HUES6 (cell line): Measurements from ENCODE around the gene PRRT1B.

Source experiments
- H3K27ac ChIP-seq: 2 replicates; pipeline ENCODE4 v1.7.0; 2013; ENCODE audit warnings: low read depth, mild to moderate bottlenecking, low read length, inconsistent platforms
- H3K27me3 ChIP-seq: 2 replicates; pipeline ENCODE4 v1.6.1; 2013; ENCODE audit warnings: low read length; ENCODE audit not compliant: control insufficient read depth, insufficient read depth
- H3K36me3 ChIP-seq: 2 replicates; pipeline ENCODE4 v1.6.1; 2013; ENCODE audit warnings: low read length; ENCODE audit not compliant: control insufficient read depth, insufficient read depth
- H3K4me1 ChIP-seq: 2 replicates; pipeline ENCODE4 v1.6.1; 2013; ENCODE audit warnings: low read length; ENCODE audit not compliant: control insufficient read depth, insufficient read depth
- H3K4me3 ChIP-seq: 2 replicates; pipeline ENCODE4 v1.5.1; 2013; ENCODE audit warnings: low read depth, low read length
- H3K9ac ChIP-seq: one replicate; pipeline ENCODE4 v1.6.1; 2013; ENCODE audit warnings: mild to moderate bottlenecking, low read length
- H3K9me3 ChIP-seq: 2 replicates; pipeline ENCODE4 v1.6.1; 2013; ENCODE audit warnings: low read depth, low read length; ENCODE audit not compliant: control insufficient read depth, insufficient read depth

The PRRT1B gene

DNA sequence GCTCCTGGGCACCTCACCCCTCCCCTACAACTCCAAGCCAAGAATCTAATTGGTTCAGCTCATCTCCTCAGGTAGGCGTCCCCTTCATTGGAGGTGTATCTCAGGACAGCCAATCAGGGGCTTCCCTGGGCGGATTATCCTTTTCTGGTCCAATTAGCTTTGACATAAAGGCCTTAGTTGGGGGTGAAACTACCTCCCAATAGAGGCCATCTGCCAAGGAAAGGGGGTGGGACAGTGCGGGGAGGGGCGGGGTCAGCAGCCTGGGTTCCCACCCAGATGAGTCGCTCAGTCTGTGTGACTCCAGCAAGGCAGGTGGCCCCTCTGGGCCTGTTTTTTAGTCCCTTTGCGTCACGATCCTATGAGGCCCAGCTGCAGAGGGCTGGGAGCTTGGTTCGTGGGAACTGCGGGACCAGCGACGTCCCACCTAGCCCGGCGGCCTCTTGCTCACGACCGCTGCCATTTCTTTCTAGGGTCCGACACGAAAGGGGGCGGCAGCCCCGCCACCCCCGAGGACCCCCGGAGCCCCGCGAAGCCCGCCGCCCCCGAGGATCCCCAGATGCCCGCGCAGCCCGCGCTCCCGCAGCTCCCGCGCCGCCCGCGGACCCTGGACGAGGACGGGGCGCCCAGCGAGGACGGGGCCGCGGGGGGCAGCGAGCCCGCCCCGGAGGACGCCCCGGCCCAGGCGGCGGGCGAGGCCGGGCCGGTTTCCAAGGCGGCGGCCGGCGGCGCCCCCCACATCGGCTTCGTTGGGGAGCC, 8.9 kb downstream of the PRRT1B start:
- peaks cover 12% of the 10 kb centered on the region for H3K9me3 ChIP-seq
- H3K27ac ChIP-seq: no peak overlapping the region
- no peaks in the 10 kb centered on the region for H3K36me3 ChIP-seq
- H3K4me3 ChIP-seq: peak overlapping the region; percentile 46; the same call in 1 of the 2 replicates
- H3K27me3 ChIP-seq: peaks cover 28% of the 10 kb centered on the region
- H3K4me1 ChIP-seq: no peaks in the 10 kb centered on the region
- no peak overlapping the region for H3K9ac ChIP-seq

DNA sequence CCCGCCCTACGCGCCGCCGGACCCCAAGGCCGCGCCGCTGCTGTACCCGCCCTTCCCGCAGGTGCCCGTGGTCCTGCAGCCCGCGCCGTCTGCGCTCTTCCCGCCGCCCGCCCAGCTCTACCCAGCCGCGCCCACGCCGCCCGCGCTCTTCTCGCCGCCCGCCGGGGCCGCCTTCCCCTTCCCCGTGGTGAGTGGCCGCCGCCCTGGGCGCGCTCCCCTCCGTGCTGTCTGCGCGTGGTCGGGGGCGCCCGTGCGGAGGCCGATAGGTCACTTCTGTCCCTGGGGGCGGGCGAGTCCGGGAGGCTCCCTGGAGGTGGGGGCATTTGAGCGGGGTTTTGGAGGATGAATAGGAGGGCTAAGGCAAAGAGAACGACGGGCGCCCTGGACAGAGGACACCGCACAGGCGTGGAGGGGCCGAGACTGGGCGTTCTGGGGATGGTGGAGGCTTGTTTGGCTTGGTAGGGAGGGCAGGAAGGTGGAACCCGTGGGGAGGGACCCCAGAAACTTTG, 9.6 kb downstream of the PRRT1B start:
- Histone ChIP-seq H3K27me3 (peaks cover 28% of the 10 kb centered on the region), H3K4me3 (peak overlapping the region; percentile 46; the same call in 1 of the 2 replicates), H3K9ac (no peak overlapping the region), H3K9me3 (peaks cover 12% of the 10 kb centered on the region), H3K36me3 (no peaks in the 10 kb centered on the region), H3K4me1 (no peaks in the 10 kb centered on the region), H3K27ac (no peak overlapping the region)

GRCh38 chr9:131555841-131556673, 10.7 kb downstream of the PRRT1B start:
- Histone ChIP-seq H3K9ac (no peak overlapping the region), H3K4me1 (no peaks in the 10 kb centered on the region), H3K27ac (no peak overlapping the region)

GRCh38 chr9:131557855-131558548, 12.7 kb downstream of the PRRT1B start:
- no peak overlapping the region for H3K27ac ChIP-seq
- no peak overlapping the region for H3K4me3 ChIP-seq
- H3K9me3 ChIP-seq: peaks cover 17% of the 10 kb centered on the region
- peaks cover 28% of the 10 kb centered on the region for H3K27me3 ChIP-seq
- H3K9ac ChIP-seq: no peak overlapping the region
- no peaks in the 10 kb centered on the region for H3K4me1 ChIP-seq
- no peaks in the 10 kb centered on the region for H3K36me3 ChIP-seq

More at GRCh38 chr9:131555841-131556673, 10.7 kb downstream of the PRRT1B start:
- Histone ChIP-seq H3K4me3 (no peak overlapping the region), H3K27me3 (peaks cover 28% of the 10 kb centered on the region), H3K9me3 (peaks cover 12% of the 10 kb centered on the region), H3K36me3 (no peaks in the 10 kb centered on the region)

- H3K27me3 ChIP-seq: peaks cover 15% of the 10 kb centered on the region
- no peaks in the 10 kb centered on the region for H3K36me3 ChIP-seq
- no peak overlapping the region for H3K9ac ChIP-seq
- no peaks in the 10 kb centered on the region for H3K4me1 ChIP-seq
- H3K4me3 ChIP-seq: no peak overlapping the region
- peaks cover 12% of the 10 kb centered on the region; the same call in 1 of the 2 replicates for H3K9me3 ChIP-seq
- H3K27ac ChIP-seq: no peak overlapping the region
These were observed 14.2 kb downstream of the PRRT1B start for GRCh38 chr9:131559421-131560000.

DNA sequence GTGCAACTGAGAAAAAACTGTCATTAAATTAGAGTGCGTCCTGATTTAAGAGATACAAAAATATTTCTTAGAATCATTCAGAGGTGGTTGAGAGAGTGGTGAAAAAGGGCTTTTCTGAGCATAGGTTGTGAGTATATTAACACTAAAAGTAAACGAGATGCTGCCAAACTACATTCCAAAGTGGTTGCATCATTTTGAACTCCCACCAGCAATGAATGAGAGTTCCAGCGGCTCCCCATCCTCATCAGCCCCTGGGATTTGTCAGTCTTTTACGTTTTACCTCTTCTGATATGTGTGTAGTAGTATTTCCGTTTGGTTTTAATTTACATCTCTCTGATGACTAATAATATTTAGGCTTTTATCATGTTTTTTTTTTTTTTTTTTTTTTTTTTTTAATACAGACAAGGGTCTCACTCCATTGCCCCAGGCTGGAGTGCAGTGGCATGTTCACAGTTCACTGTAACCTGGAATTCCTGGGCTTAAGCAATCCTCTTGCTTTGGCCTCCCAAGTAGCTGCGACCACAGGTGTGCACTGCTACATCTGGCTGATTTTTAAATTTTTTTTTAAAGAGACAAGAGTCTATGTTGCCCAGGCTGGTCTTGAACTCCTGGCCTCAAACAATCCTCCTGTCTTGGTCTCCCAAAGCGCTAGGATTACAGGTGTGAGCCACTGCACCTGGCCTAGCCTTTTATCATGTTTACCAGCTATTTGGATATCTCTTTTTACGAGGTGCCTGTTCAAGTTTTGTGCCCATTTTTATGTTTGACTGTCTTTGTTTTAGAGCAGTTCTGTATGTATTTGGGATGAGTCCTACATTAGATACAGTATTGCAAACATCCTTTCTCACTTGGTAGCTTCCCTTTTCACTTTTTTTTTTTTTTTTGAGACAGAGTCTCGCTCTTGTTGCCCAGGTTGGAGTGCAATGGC, 17.0 kb downstream of the PRRT1B start:
- Histone ChIP-seq H3K9me3 (peaks cover 24% of the 10 kb centered on the region; the same call in 1 of the 2 replicates), H3K9ac (no peak overlapping the region), H3K27me3 (no peaks in the 10 kb centered on the region; the same call in 1 of the 2 replicates), H3K4me3 (no peak overlapping the region), H3K4me1 (no peaks in the 10 kb centered on the region), H3K36me3 (no peaks in the 10 kb centered on the region), H3K27ac (no peak overlapping the region; the same call in 1 of the 2 replicates)

GRCh38 chr9:131565369-131565768, 20.0 kb downstream of the PRRT1B start:
- no peak overlapping the region for H3K4me3 ChIP-seq
- H3K4me1 ChIP-seq: no peaks in the 10 kb centered on the region
- H3K27ac ChIP-seq: no peak overlapping the region
- H3K27me3 ChIP-seq: no peaks in the 10 kb centered on the region
- H3K36me3 ChIP-seq: peaks cover 5% of the 10 kb centered on the region; the same call in 1 of the 2 replicates
- H3K9me3 ChIP-seq: peaks cover 27% of the 10 kb centered on the region; the same call in 1 of the 2 replicates
- no peak overlapping the region for H3K9ac ChIP-seq

- H3K4me3 ChIP-seq: no peak overlapping the region
- H3K9me3 ChIP-seq: peaks cover 27% of the 10 kb centered on the region; the same call in 1 of the 2 replicates
- H3K27me3 ChIP-seq: no peaks in the 10 kb centered on the region
- no peak overlapping the region for H3K27ac ChIP-seq
- H3K4me1 ChIP-seq: no peaks in the 10 kb centered on the region
- peaks cover 5% of the 10 kb centered on the region; the same call in 1 of the 2 replicates for H3K36me3 ChIP-seq
- H3K9ac ChIP-seq: no peak overlapping the region
These were observed 20.8 kb downstream of the PRRT1B start for GRCh38 chr9:131566158-131566557.

DNA sequence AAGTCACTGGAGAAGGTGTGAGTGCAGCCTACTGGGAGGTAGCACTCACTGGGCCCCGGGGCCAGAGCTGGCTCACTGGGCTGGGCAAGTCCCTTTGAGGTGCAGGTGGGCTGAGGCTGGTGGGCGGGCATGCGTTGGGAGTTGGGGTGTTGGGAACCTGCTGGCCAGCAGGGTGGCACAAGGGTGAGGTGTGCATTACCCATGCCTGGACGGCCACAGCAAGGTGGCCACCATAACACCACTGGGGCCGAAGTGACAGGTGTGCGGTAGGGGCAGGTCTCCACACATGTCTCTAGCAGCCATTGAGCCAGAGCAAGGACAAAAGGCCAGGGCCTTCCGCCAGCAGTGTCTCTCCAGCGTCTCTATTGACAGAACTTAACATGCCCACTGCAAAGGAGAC, 22.6 kb downstream of the PRRT1B start:
- Histone ChIP-seq H3K27ac (no peak overlapping the region), H3K9ac (no peak overlapping the region), H3K9me3 (peaks cover 20% of the 10 kb centered on the region; the same call in 1 of the 2 replicates), H3K4me1 (no peaks in the 10 kb centered on the region), H3K36me3 (peaks cover 7% of the 10 kb centered on the region; the same call in 1 of the 2 replicates), H3K27me3 (no peaks in the 10 kb centered on the region), H3K4me3 (no peak overlapping the region)
